ENCODE measurements around the gene TBC1D26. TPM values are rescaled to one million over a fixed set of nuclear protein-coding genes. Genes with fewer than 3 reads are reported as not detected.

The TBC1D26 gene
- total RNA-seq, 4 donors from 2014 or later, result 0.13 to 0.25 TPM; not detected in 2

- Histone ChIP-seq H3K4me3 (no peak overlapping the region), H3K9me3 (no peaks in the 10 kb centered on the region), H3K4me1 (no peaks in the 10 kb centered on the region), H3K36me3 (no peaks in the 10 kb centered on the region), H3K27me3 (no peaks in the 10 kb centered on the region), H3K27ac (no peak overlapping the region)
- TF ChIP-seq CTCF (IDR thresholded peaks at IDR 0.05 in 4 of 5, conservative IDR thresholded peaks at IDR 0.05 in 1 of 5) (no peak), POLR2A (IDR thresholded peaks at IDR 0.05) (no peak)
- DNase-seq (no peak), ATAC-seq (no peak)
- intact Hi-C loops (cut with DNase I; ENCODE audit: low total_unique reads), result no loop called here
- in situ Hi-C loops (cut with MboI; ENCODE audit: low sequenced_read_pairs in 4 of 4), result no loop called here
Observed at GRCh38 chr17:15741624-15742023, 9.5 kb downstream of the TBC1D26 start.

GRCh38 chr17:15742051-15742795 is 10.1 kb downstream of the TBC1D26 start:
- intact Hi-C loops (cut with DNase I; ENCODE audit: low total_unique reads), result no loop called here
- no peaks in the 10 kb centered on the region for H3K36me3 ChIP-seq
- no peak overlapping the region for H3K27ac ChIP-seq
- H3K27me3 ChIP-seq, result no peaks in the 10 kb centered on the region
- no peaks in the 10 kb centered on the region for H3K4me1 ChIP-seq
- ATAC-seq (no peak), DNase-seq (no peak)
- in situ Hi-C loops (cut with MboI; ENCODE audit: low sequenced_read_pairs in 4 of 4), result no loop called here
- H3K4me3 ChIP-seq, result no peak overlapping the region
- no peaks in the 10 kb centered on the region for H3K9me3 ChIP-seq
- TF ChIP-seq CTCF (IDR thresholded peaks at IDR 0.05 in 4 of 5, conservative IDR thresholded peaks at IDR 0.05 in 1 of 5), result no peak
- TF ChIP-seq POLR2A (IDR thresholded peaks at IDR 0.05), result no peak

DNA sequence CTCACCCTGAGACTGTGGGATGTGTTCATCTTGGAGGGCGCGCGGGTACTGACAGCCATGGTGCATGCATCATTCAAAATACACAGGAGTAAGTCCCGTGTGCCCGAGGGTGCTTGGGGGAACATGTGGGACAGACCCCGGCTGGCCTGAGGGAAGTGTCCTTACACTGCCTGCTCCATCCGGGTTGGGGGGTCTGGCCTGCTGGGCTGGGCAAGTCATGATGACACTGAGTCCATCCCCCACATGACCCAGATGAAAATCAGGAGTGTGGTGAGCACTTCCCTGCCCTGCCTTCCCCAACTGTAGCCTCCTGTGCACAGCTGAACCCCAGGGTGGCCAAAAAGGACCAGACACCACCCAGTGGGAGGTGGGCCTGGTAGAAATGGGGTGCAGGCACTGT is 10.8 kb downstream of the TBC1D26 start:
- in situ Hi-C loops (cut with MboI; ENCODE audit: low sequenced_read_pairs in 4 of 4), result no loop called here
- ATAC-seq, result no peak
- H3K36me3 ChIP-seq, result no peaks in the 10 kb centered on the region

DNA sequence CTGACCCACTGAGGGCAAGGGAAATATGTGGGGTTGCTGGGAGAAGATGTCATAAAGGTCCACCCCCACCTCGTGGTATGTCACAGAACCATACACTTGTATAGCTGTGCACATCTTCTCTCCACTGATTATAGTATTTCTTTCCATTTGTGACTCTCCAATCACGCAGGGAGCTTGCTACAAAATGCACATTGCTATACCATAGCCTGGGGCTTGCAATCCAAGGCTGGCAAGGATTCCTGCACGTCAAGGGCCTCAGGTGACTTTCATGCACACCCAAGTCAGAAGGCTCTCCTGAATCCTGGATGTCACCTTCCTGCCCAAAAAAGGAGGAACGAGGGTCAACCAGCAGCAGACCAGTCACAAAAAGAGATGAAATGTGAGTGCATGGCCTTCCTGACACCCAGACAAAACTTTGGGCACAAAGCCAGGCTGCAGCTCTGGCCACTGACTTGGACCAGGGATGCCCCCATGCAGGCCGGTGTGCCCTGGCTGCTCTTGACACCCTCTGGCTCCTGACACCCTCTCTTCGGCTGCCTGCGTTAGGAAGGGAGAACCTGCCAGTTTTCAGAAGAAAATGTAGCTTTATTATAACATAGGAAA is 12.1 kb downstream of the TBC1D26 start:
- no peaks in the 10 kb centered on the region for H3K9me3 ChIP-seq
- in situ Hi-C loops (cut with MboI; ENCODE audit: low sequenced_read_pairs in 4 of 4), result no loop called here
- no peaks in the 10 kb centered on the region for H3K36me3 ChIP-seq
- TF ChIP-seq POLR2A (IDR thresholded peaks at IDR 0.05) (no peak), CTCF (IDR thresholded peaks at IDR 0.05 in 4 of 5, conservative IDR thresholded peaks at IDR 0.05 in 1 of 5) (no peak)
- no peak overlapping the region for H3K27ac ChIP-seq
- DNase-seq (no peak), ATAC-seq (no peak)
- H3K4me3 ChIP-seq, result no peak overlapping the region
- H3K27me3 ChIP-seq, result no peaks in the 10 kb centered on the region
- intact Hi-C loops (cut with DNase I; ENCODE audit: low total_unique reads), result no loop called here
- no peaks in the 10 kb centered on the region for H3K4me1 ChIP-seq

More for the DNA sequence above, 10.8 kb downstream of the TBC1D26 start:
- intact Hi-C loops (cut with DNase I; ENCODE audit: low total_unique reads), result no loop called here
- Histone ChIP-seq H3K4me1 (no peaks in the 10 kb centered on the region), H3K27ac (no peak overlapping the region), H3K27me3 (no peaks in the 10 kb centered on the region), H3K4me3 (no peak overlapping the region), H3K9me3 (no peaks in the 10 kb centered on the region)
- DNase-seq, result no peak
- TF ChIP-seq CTCF (IDR thresholded peaks at IDR 0.05 in 4 of 5, conservative IDR thresholded peaks at IDR 0.05 in 1 of 5) (no peak), POLR2A (IDR thresholded peaks at IDR 0.05) (no peak)
